Ovary (tissue), 9 donors: Measurements from ENCODE around the gene CIDEC. TPM values are rescaled to one million over a fixed set of nuclear protein-coding genes. Genes with fewer than 3 reads are reported as not detected.

Source experiments
- DNase-seq, 5 donors: peaks; one replicate each; pipeline ENCODE4 v3.0.0-alpha.2; 2019 to 2020
- H3K27ac ChIP-seq, 2 donors: fragments of 200-600 bp; one replicate each; pipeline versions ENCODE4 v1.5.1 to v1.8.0; 2019 to 2022
- H3K27me3 ChIP-seq: fragments of 200-600 bp; one replicate; pipeline ENCODE4 v1.8.0; 2022
- H3K36me3 ChIP-seq: fragments of 200-600 bp; sonication (generic); one replicate; pipeline ENCODE4 v1.5.1; 2019
- H3K4me1 ChIP-seq: one replicate; pipeline ENCODE4 v1.8.1; 2013; ENCODE audit warnings: mild to moderate bottlenecking, moderate library complexity; ENCODE audit not compliant: insufficient read depth
- H3K4me3 ChIP-seq: fragments of 200-600 bp; sonication (generic); one replicate; pipeline ENCODE4 v1.5.1; 2017
- H3K9me3 ChIP-seq, 2 donors: fragments of 200-600 bp in 1 of 2; sonication (generic) in 1 of 2; one replicate each; pipeline versions ENCODE4 v1.5.1 to v1.8.1; 2013 to 2019; ENCODE audit warnings: mild to moderate bottlenecking in 1 of 2, moderate library complexity in 1 of 2
- CTCF ChIP-seq, 3 donors: fragments of 450-650 bp in 2 of 3; fragments of 200-600 bp in 1 of 3; IDR thresholded peaks; one replicate each; pipeline versions ENCODE4 v1.5.1 to v1.8.0; 2016 to 2022; ENCODE audit warnings: antibody characterized with exemption in 3 of 3, mild to moderate bottlenecking in 1 of 3
- EP300 ChIP-seq: sonication (generic); formaldehyde crosslinking; IDR thresholded peaks from one replicate; pipeline ENCODE4 v1.6.1; 2017; ENCODE audit warnings: antibody characterized with exemption
- POLR2A ChIP-seq: fragments of 450-650 bp; IDR thresholded peaks from one replicate; pipeline ENCODE4 v1.6.1; 2017; ENCODE audit warnings: antibody characterized with exemption, mild to moderate bottlenecking, moderate library complexity
- WGBS, 3 donors: extraction: QIAGEN DNeasy Blood & Tissue Kit in 1 of 3; methylation state at CpG; one replicate each; pipeline versions ENCODE4 v1.1.5 to v1.1.7; 2013 to 2017; 5-methylcytosine and 5-hydroxymethylcytosine counted together
- intact Hi-C, 4 donors: fragments of 100-400 bp; cut with DNase I; formaldehyde crosslinking; loops; one replicate each; pipeline versions ENCODE4 v1.11.0 to v1.15.1; 2022 to 2023
- polyA plus RNA-seq, 2 donors: library from polyadenylated mRNA; stranded (reverse); fragments of 200-250 nt in 1 of 2; fragments of 350-450 nt in 1 of 2; fragmentation: Illumina TruSeq in 1 of 2; extraction: RNeasy Lipid Tissue Mini Kit (QIAGEN cat#74804) in 1 of 2; gene quantifications; one replicate each; pipeline ENCODE4 v1.2.3, GENCODE V29; 2013 to 2014
- total RNA-seq, 7 donors: library from RNA; depleted of rRNA in 2 of 7; stranded (reverse); fragments of >200 nt in 2 of 7; fragmentation: NEBNext Ultra II Directional in 3 of 7; extraction: Animal tissue kit (Norgen Biotek cat#: 25700) in 3 of 7; gene quantifications; one replicate each; pipeline versions ENCODE4 v1.1.0 to v1.2.4, GENCODE V29; 2016 to 2023
- donor health status: DM: no; HTN: no; CAD: no; lungs with moderate emphysema.
- donor health status: DM: no; HTN: no; CAD: no.
- donor health status: Bipolar disorder and iron deficiency.
- donor health status: DM: yes; HTN: yes; CAD: no.
- donor health status: DM: no; HTN: no; CAD: no.
- donor health status: DM: yes; HTN: yes; CAD: no.

CIDEC gene
- total and polyA plus RNA-seq, 9 donors = 0.23 to 3.0 (median 1.3) TPM; not detected in 5

- TF ChIP-seq POLR2A = no peak
- Histone ChIP-seq H3K4me1 (no peaks in the 10 kb centered on the region), H3K27ac (no peak overlapping the region), H3K9me3 (no peaks in the 10 kb centered on the region), H3K4me3 (no peak overlapping the region), H3K27me3 (no peaks in the 10 kb centered on the region), H3K36me3 (no peaks in the 10 kb centered on the region)
- intact Hi-C loops = no loop called here
- WGBS, 3 donors = 93 to 94% (median 94%) methylated on average over 9 of the region's 9 CpGs
- no peak for DNase-seq
Measured at GRCh38 chr3:9833078-9833477, 47.0 kb downstream of the CIDEC start.

GRCh38 chr3:9831253-9831652 is 48.8 kb downstream of the CIDEC start:
- no peaks in the 10 kb centered on the region for H3K9me3 ChIP-seq
- no peak for TF ChIP-seq EP300
- TF ChIP-seq CTCF (IDR thresholded peaks at IDR 0.05) = no peak
- TF ChIP-seq POLR2A = no peak
- no peaks in the 10 kb centered on the region for H3K27me3 ChIP-seq
- WGBS, 3 donors = 85 to 91% (median 87%) methylated on average over 3 of the region's 3 CpGs
- DNase-seq = no peak
- no peaks in the 10 kb centered on the region for H3K36me3 ChIP-seq
- H3K4me1 ChIP-seq = no peaks in the 10 kb centered on the region
- no peak overlapping the region for H3K4me3 ChIP-seq
- intact Hi-C loops = no loop called here
- H3K27ac ChIP-seq = no peak overlapping the region

- intact Hi-C loops = no loop called here
- no peaks in the 10 kb centered on the region for H3K9me3 ChIP-seq
- no peaks in the 10 kb centered on the region for H3K36me3 ChIP-seq
- TF ChIP-seq EP300 (no peak), POLR2A (no peak), CTCF (IDR thresholded peaks at IDR 0.05) (no peak)
- no peaks in the 10 kb centered on the region for H3K4me1 ChIP-seq
- no peaks in the 10 kb centered on the region for H3K27me3 ChIP-seq
- 92 to 95% (median 93%) methylated on average over 17 of the region's 17 CpGs for WGBS, 3 donors
- DNase-seq = no peak
- no peak overlapping the region for H3K27ac ChIP-seq
- H3K4me3 ChIP-seq = no peak overlapping the region
Measured at GRCh38 chr3:9828801-9829755, 51.0 kb downstream of the CIDEC start.

GRCh38 chr3:9826815-9827573 is 53.1 kb downstream of the CIDEC start:
- Histone ChIP-seq H3K9me3 (no peaks in the 10 kb centered on the region), H3K4me3 (no peak overlapping the region), H3K36me3 (no peaks in the 10 kb centered on the region), H3K4me1 (no peaks in the 10 kb centered on the region), H3K27me3 (no peaks in the 10 kb centered on the region), H3K27ac (no peak overlapping the region)
- DNase-seq = no peak
- TF ChIP-seq EP300 = no peak
- no peak for TF ChIP-seq POLR2A
- TF ChIP-seq CTCF (IDR thresholded peaks at IDR 0.05) = no peak
- intact Hi-C loops = no loop called here
- 71 to 82% (median 75%) methylated on average over 20 of the region's 20 CpGs for WGBS, 3 donors
